H1 (cell line): ENCODE results near the gene CBLB. TPM values are rescaled to one million over a fixed set of nuclear protein-coding genes. Genes with fewer than 3 reads are reported as not detected.

Experiments used
- CTCF ChIA-PET: fragments of 300-600 bp; sonication (Branson Sonifier 250); formaldehyde crosslinking; loops from one replicate; lab custom pipeline; 2021; ENCODE audit not compliant: partially characterized antibody; lab: Charles Lee
- POLR2A ChIA-PET: fragments of 300-600 bp; sonication (Branson Sonifier 250); formaldehyde crosslinking; loops from one replicate; lab custom pipeline; 2021; ENCODE audit warnings: inconsistent platforms; ENCODE audit not compliant: partially characterized antibody; lab: Charles Lee
- DNase-seq, 2 experiments: peaks; one replicate each; pipeline versions ENCODE4 v3.0.0 to v3.0.0-alpha.2; 2010 to 2022; ENCODE audit warnings: low spot score in 2 of 2, low read depth in 1 of 2, mixed read lengths in 1 of 2
- FAIRE-seq: peaks from 2 replicates; lab custom pipeline; 2011; peaks lifted over from hg19 to GRCh38; lab: Jason Lieb, UNC
- H2AFZ ChIP-seq: 2 replicates; pipeline ENCODE4 v1.8.1; 2012; ENCODE audit warnings: low read length, inconsistent platforms
- H2AK5ac ChIP-seq: 2 replicates; pipeline ENCODE4 v1.6.1; 2013; ENCODE audit warnings: low read depth, low read length
- H2BK120ac ChIP-seq: replicated peaks from 2 replicates; pipeline ENCODE3; 2013; ENCODE audit warnings: low read depth, low read length, inconsistent platforms
- H2BK12ac ChIP-seq: 2 replicates; pipeline ENCODE4 v1.6.1; 2013; ENCODE audit warnings: low read depth, low read length
- H2BK15ac ChIP-seq: 2 replicates; pipeline ENCODE4 v1.6.1; 2013; ENCODE audit warnings: low read length
- H2BK20ac ChIP-seq: 2 replicates; pipeline ENCODE4 v1.6.1; 2013; ENCODE audit warnings: low read length
- H2BK5ac ChIP-seq: 2 replicates; pipeline ENCODE4 v1.6.1; 2013; ENCODE audit warnings: low read depth, low read length
- H3K14ac ChIP-seq: 2 replicates; pipeline ENCODE4 v1.6.1; 2013; ENCODE audit warnings: inconsistent platforms; ENCODE audit not compliant: insufficient read length
- H3K18ac ChIP-seq: 2 replicates; pipeline ENCODE4 v1.6.1; 2013; ENCODE audit warnings: low read length; ENCODE audit errors: extremely low read depth
- H3K23ac ChIP-seq: 2 replicates; pipeline ENCODE4 v1.6.1; 2013; ENCODE audit warnings: inconsistent platforms; ENCODE audit not compliant: insufficient read length
- H3K23me2 ChIP-seq: 2 replicates; pipeline ENCODE4 v1.6.1; 2013; ENCODE audit warnings: low read depth, low read length
- H3K27ac ChIP-seq: 2 replicates; pipeline ENCODE4 v1.6.1; 2011; ENCODE audit warnings: low read depth, low read length, inconsistent platforms
- H3K27me3 ChIP-seq, 4 experiments: replicated peaks in 1 of 4; 1 replicate in 1 of 4; 2 replicates in 3 of 4; pipeline versions ENCODE4 v1.6.1 to v1.8.1; 2011 to 2013; ENCODE audit warnings: low read length in 3 of 4, mild to moderate bottlenecking in 3 of 4, inconsistent platforms in 2 of 4, mixed read lengths in 2 of 4, moderate library complexity in 1 of 4; ENCODE audit not compliant: control insufficient read depth in 3 of 4, insufficient read depth in 3 of 4; ENCODE audit errors: extremely low read depth in 1 of 4
- H3K36me3 ChIP-seq, 4 experiments: 2 replicates each; pipeline versions ENCODE4 v1.6.1 to v1.8.1; 2011 to 2013; ENCODE audit warnings: mild to moderate bottlenecking in 4 of 4, low read length in 3 of 4, moderate library complexity in 2 of 4, control low read depth in 1 of 4, inconsistent platforms in 1 of 4; ENCODE audit not compliant: insufficient read depth in 4 of 4, control insufficient read depth in 2 of 4
- H3K4ac ChIP-seq: replicated peaks from 2 replicates; pipeline ENCODE3; 2013; ENCODE audit warnings: low read length, low read depth, mixed read lengths, inconsistent platforms; ENCODE audit not compliant: insufficient read length
- H3K4me1 ChIP-seq, 4 experiments: replicated peaks in 1 of 4; 1 replicate in 1 of 4; 2 replicates in 3 of 4; pipeline versions ENCODE4 v1.6.1 to v1.8.1; 2011 to 2013; ENCODE audit warnings: low read length in 3 of 4, inconsistent platforms in 2 of 4, mixed read lengths in 1 of 4; ENCODE audit not compliant: insufficient read depth in 4 of 4, control insufficient read depth in 3 of 4
- H3K4me2 ChIP-seq, 2 experiments: 2 replicates each; pipeline versions ENCODE4 v1.6.1 to v1.8.1; 2011 to 2013; ENCODE audit warnings: low read depth in 2 of 2, low read length in 2 of 2, control low read depth in 1 of 2, inconsistent platforms in 1 of 2, mild to moderate bottlenecking in 1 of 2; ENCODE audit not compliant: insufficient read depth in 1 of 2
- H3K4me3 ChIP-seq, 4 experiments: fragments of 200-600, 300-600 bp in 1 of 4; sonication (generic), shearing (Covaris generic), sonication (Bioruptor Twin) in 1 of 4; 2 replicates each; pipeline versions ENCODE4 v1.5.1 to v1.8.1; 2011 to 2016; ENCODE audit warnings: low read length in 4 of 4, low read depth in 3 of 4, control low read depth in 2 of 4, inconsistent platforms in 2 of 4, mild to moderate bottlenecking in 2 of 4, mixed read lengths in 1 of 4, moderate library complexity in 1 of 4; ENCODE audit not compliant: insufficient read depth in 2 of 4; ENCODE audit errors: extremely low read depth in 1 of 4
- H3K56ac ChIP-seq: replicated peaks from 2 replicates; pipeline ENCODE3; 2013; ENCODE audit warnings: low read depth, mild to moderate bottlenecking, mixed read lengths, low read length, inconsistent platforms; ENCODE audit not compliant: insufficient read length
- H3K79me1 ChIP-seq: 2 replicates; pipeline ENCODE4 v1.6.1; 2013; ENCODE audit warnings: low read depth, low read length, control low read depth
- H3K79me2 ChIP-seq, 2 experiments: 2 replicates each; pipeline versions ENCODE4 v1.6.1 to v1.8.1; 2012 to 2013; ENCODE audit warnings: low read length in 2 of 2, mild to moderate bottlenecking in 2 of 2, inconsistent platforms in 1 of 2; ENCODE audit not compliant: insufficient read depth in 2 of 2, control insufficient read depth in 1 of 2
- H3K9ac ChIP-seq, 4 experiments: replicated peaks in 1 of 4; 1 replicate in 1 of 4; 2 replicates in 3 of 4; pipeline versions ENCODE4 v1.6.1 to v1.8.1; 2011 to 2013; ENCODE audit warnings: low read depth in 3 of 4, low read length in 3 of 4, control low read depth in 2 of 4, mild to moderate bottlenecking in 2 of 4, moderate library complexity in 2 of 4, inconsistent platforms in 1 of 4; ENCODE audit errors: extremely low read depth in 1 of 4
- H3K9me3 ChIP-seq, 2 experiments: 2 replicates each; pipeline versions ENCODE4 v1.6.1 to v1.8.1; 2012 to 2013; ENCODE audit warnings: mild to moderate bottlenecking in 2 of 2, moderate library complexity in 2 of 2, control low read depth in 1 of 2, inconsistent platforms in 1 of 2, low read depth in 1 of 2, low read length in 1 of 2, mixed read lengths in 1 of 2; ENCODE audit not compliant: insufficient read depth in 2 of 2
- H4K20me1 ChIP-seq, 2 experiments: replicated peaks in 1 of 2; 2 replicates each; pipeline versions ENCODE3 to v1.8.1; 2011 to 2013; ENCODE audit warnings: inconsistent platforms in 2 of 2, low read length in 2 of 2, mild to moderate bottlenecking in 1 of 2; ENCODE audit not compliant: insufficient read depth in 2 of 2, control insufficient read depth in 1 of 2
- H4K5ac ChIP-seq: 2 replicates; pipeline ENCODE4 v1.6.1; 2013; ENCODE audit warnings: low read length, low read depth, mixed read lengths, inconsistent platforms; ENCODE audit not compliant: insufficient read length
- H4K8ac ChIP-seq: 2 replicates; pipeline ENCODE4 v1.8.0; 2013; ENCODE audit warnings: mild to moderate bottlenecking, moderate library complexity, low read length, inconsistent platforms; ENCODE audit not compliant: insufficient read depth; ENCODE audit errors: extremely low read depth
- H4K91ac ChIP-seq: replicated peaks from 2 replicates; pipeline ENCODE3; 2013; ENCODE audit warnings: low read length, mixed read lengths, inconsistent platforms; ENCODE audit not compliant: insufficient read length
- ATF2 ChIP-seq: IDR thresholded peaks from 2 replicates; pipeline ENCODE4 v1.6.1; 2012; ENCODE audit warnings: low read length, inconsistent platforms
- BACH1 ChIP-seq: IDR thresholded peaks from 2 replicates; pipeline ENCODE4 v1.6.1; 2012; ENCODE audit warnings: low read length, improper control_type of control experiment
- BCL11A ChIP-seq, 2 experiments: IDR thresholded peaks; one replicate each; pipeline ENCODE4 v1.6.1; 2011; ENCODE audit warnings: low read depth in 2 of 2, low read length in 2 of 2, mild to moderate bottlenecking in 2 of 2
- BRCA1 ChIP-seq: IDR thresholded peaks from 2 replicates; pipeline ENCODE4 v1.6.1; 2012; ENCODE audit warnings: low read depth, low read length, improper control_type of control experiment
- CHD1 ChIP-seq: IDR thresholded peaks from 2 replicates; pipeline ENCODE4 v1.6.1; 2012; ENCODE audit warnings: low read depth, low read length, improper control_type of control experiment
- CTBP2 ChIP-seq: IDR thresholded peaks from 2 replicates; pipeline ENCODE4 v1.7.0; 2011; ENCODE audit warnings: borderline replicate concordance, mild to moderate bottlenecking, moderate library complexity, mixed read lengths, low read length; ENCODE audit not compliant: insufficient read depth, insufficient read length
- JUND ChIP-seq: IDR thresholded peaks from 2 replicates; pipeline ENCODE4 v1.6.1; 2011; ENCODE audit warnings: mild to moderate bottlenecking, improper control_type of control experiment, low read length
- MAX ChIP-seq: IDR thresholded peaks from 2 replicates; pipeline ENCODE4 v1.6.1; 2012; ENCODE audit warnings: inconsistent platforms
- NRF1 ChIP-seq: IDR thresholded peaks from 2 replicates; pipeline ENCODE4 v1.6.1; 2011; ENCODE audit warnings: mild to moderate bottlenecking, low read depth, low read length, improper control_type of control experiment
- PHF8 ChIP-seq: fragments of 200-600 bp; sonication (generic); conservative IDR thresholded peaks from 2 replicates; pipeline ENCODE4 v1.7.1; 2012; ENCODE audit warnings: low read depth, mild to moderate bottlenecking, inconsistent platforms, low read length, moderate library complexity
- POLR2AphosphoS5 ChIP-seq: IDR thresholded peaks from 2 replicates; pipeline ENCODE4 v1.6.1; 2011; ENCODE audit warnings: low read depth, low read length
- SIX5 ChIP-seq: IDR thresholded peaks from 2 replicates; pipeline ENCODE4 v1.6.1; 2011; ENCODE audit warnings: mild to moderate bottlenecking, low read depth, low read length
- TEAD4 ChIP-seq: IDR thresholded peaks from 2 replicates; pipeline ENCODE4 v1.6.1; 2012; ENCODE audit warnings: low read depth, low read length, inconsistent platforms, mixed read lengths
- WGBS, 2 experiments: shearing (Covaris generic) in 1 of 2; methylation state at CpG; one replicate each; pipeline versions ENCODE4 v1.1.6 to v1.1.7; 2013 to 2015; ENCODE audit warnings: low lambda C conversion rate in 2 of 2, mixed read lengths in 2 of 2, inconsistent platforms in 1 of 2, low coverage in 1 of 2, missing lambda C conversion rate in 1 of 2; ENCODE audit not compliant: insufficient replicate concordance in 2 of 2, insufficient coverage in 1 of 2, insufficient read length in 1 of 2; ENCODE audit errors: extremely low coverage in 1 of 2, missing lambda C conversion rate in 1 of 2; 5-methylcytosine and 5-hydroxymethylcytosine counted together
- polyA plus RNA-seq, 7 experiments: library from polyadenylated mRNA; depleted of rRNA in 3 of 7; stranded (reverse) in 5 of 7; unstranded in 2 of 7; fragments of >200 nt in 5 of 7; fragments of 200-250 nt in 2 of 7; gene quantifications; 1 replicate in 5 of 7; 2 replicates in 1 of 7; 4 replicates in 1 of 7; pipeline versions ENCODE4 v1.2.1 to v1.2.3, GENCODE V29; 2011 to 2013; ENCODE audit warnings: missing spikeins in 2 of 7, mixed read lengths in 2 of 7
- total RNA-seq: library from RNA; stranded (reverse); fragmentation: NEBNext Ultra II Directional; extraction: Animal tissue kit (Norgen Biotek cat#: 25700); gene quantifications from 2 replicates; pipeline ENCODE4 v1.2.1, GENCODE V29; 2021

CBLB gene
- total and polyA plus RNA-seq, 2 of the 8 experiments (the other 6 are each of a cell fraction or from before 2014, with no cell fraction given) = 14.5 to 26.0 TPM

- H3K18ac ChIP-seq = no peak overlapping the region
- H3K23ac ChIP-seq = no peak overlapping the region
- H3K4ac ChIP-seq = no peak overlapping the region
- no peak overlapping the region for H3K9ac ChIP-seq
- H2BK5ac ChIP-seq = no peak overlapping the region
- no peak overlapping the region for H3K27ac ChIP-seq
- no peak overlapping the region for H2BK120ac ChIP-seq
- no peak overlapping the region for H2BK20ac ChIP-seq
- H4K91ac ChIP-seq = no peak overlapping the region
- H2BK15ac ChIP-seq = no peak overlapping the region
- no peaks in the 10 kb centered on the region for H3K9me3 ChIP-seq
- H4K8ac ChIP-seq = no peak overlapping the region
- ChIA-PET POLR2A (no interaction called here), CTCF (no interaction called here)
- H2AFZ ChIP-seq = no peak overlapping the region
- H3K79me2 ChIP-seq = no peaks in the 10 kb centered on the region
- H3K4me3 ChIP-seq = no peak overlapping the region
- H2BK12ac ChIP-seq = no peak overlapping the region
- no peak for FAIRE-seq
- H2AK5ac ChIP-seq = no peak overlapping the region
- no peaks in the 10 kb centered on the region for H3K36me3 ChIP-seq
- H3K23me2 ChIP-seq = no peaks in the 10 kb centered on the region
- no peaks in the 10 kb centered on the region for H3K79me1 ChIP-seq
- no peaks in the 10 kb centered on the region for H3K4me1 ChIP-seq
- H3K27me3 ChIP-seq = no peaks in the 10 kb centered on the region
- no peak overlapping the region for H3K4me2 ChIP-seq
- no peak overlapping the region for H3K14ac ChIP-seq
- no peak overlapping the region for H4K5ac ChIP-seq
- no peaks in the 10 kb centered on the region for H4K20me1 ChIP-seq
- WGBS, 2 experiments = 80% methylated on average over 1 of the region's 1 CpG; no CpG with 5 or more reads in 1 of the 2 experiments
- H3K56ac ChIP-seq = no peak overlapping the region
- DNase-seq = no peak
- TF ChIP-seq SIX5 (no peak), TEAD4 (no peak), POLR2AphosphoS5 (no peak), BCL11A (IDR thresholded peaks at IDR 0.05; ENCODE audit: low read depth in 2 of 2, low read length in 2 of 2) (no peak), PHF8 (no peak), ATF2 (no peak), JUND (no peak), BRCA1 (no peak), CTBP2 (no peak), BACH1 (no peak), MAX (no peak), NRF1 (no peak), CHD1 (no peak)
Measured at GRCh38 chr3:105905328-105905727, 36.5 kb upstream of the CBLB start.
